22Rv1 (cell line): Measurements from ENCODE around the gene ZNF524.
"Not testable (repeated sequence)": the region's sequence is repeated elsewhere in the genome, so short reads cannot be mapped to it uniquely, and the experiment has no call there.

ENCODE experiments used
- CTCF ChIP-seq: fragments of 450-650 bp; IDR thresholded peaks from 2 replicates; pipeline ENCODE4 v1.5.1; 2017; ENCODE audit warnings: mild to moderate bottlenecking
- ZFX ChIP-seq: fragments of 450-650 bp; IDR thresholded peaks from 2 replicates; pipeline ENCODE4 v1.6.1; 2017; ENCODE audit warnings: antibody characterized with exemption, borderline replicate concordance

GRCh38 chr19:55573929-55574328 lies 26.2 kb upstream of the ZNF524 start:
- TF ChIP-seq CTCF, ZFX: not testable (repeated sequence)
